Testis (tissue), 2 donors: ENCODE measurements around the gene ABHD15.

ENCODE experiments used
- CTCF ChIP-seq, 3 experiments: fragments of 450-650 bp in 2 of 3; fragments of 200-600 bp in 1 of 3; sonication (generic) in 1 of 3; IDR thresholded peaks; one replicate each; pipeline ENCODE4 v1.5.1; 2016 to 2019; ENCODE audit warnings: antibody characterized with exemption in 3 of 3, mild to moderate bottlenecking in 2 of 3, moderate library complexity in 1 of 3
- POLR2A ChIP-seq: fragments of 450-650 bp; IDR thresholded peaks from one replicate; pipeline ENCODE4 v1.6.1; 2017; ENCODE audit warnings: antibody characterized with exemption, mild to moderate bottlenecking, moderate library complexity

GRCh38 chr17:29577001-29577370 lies 10.1 kb upstream of the ABHD15 start:
- no peak for TF ChIP-seq POLR2A
- TF ChIP-seq CTCF (IDR thresholded peaks at IDR 0.05), result no peak
